NCI-H1694 treated with DMSO at 0.1 percent for 48 hours (cell line): ENCODE results near the gene ASS1.

ENCODE experiments used
- DNase-seq: peaks from one replicate; lab custom pipeline; 2025; lab: John Stamatoyannopoulos, UW

ASS1 gene

DNA sequence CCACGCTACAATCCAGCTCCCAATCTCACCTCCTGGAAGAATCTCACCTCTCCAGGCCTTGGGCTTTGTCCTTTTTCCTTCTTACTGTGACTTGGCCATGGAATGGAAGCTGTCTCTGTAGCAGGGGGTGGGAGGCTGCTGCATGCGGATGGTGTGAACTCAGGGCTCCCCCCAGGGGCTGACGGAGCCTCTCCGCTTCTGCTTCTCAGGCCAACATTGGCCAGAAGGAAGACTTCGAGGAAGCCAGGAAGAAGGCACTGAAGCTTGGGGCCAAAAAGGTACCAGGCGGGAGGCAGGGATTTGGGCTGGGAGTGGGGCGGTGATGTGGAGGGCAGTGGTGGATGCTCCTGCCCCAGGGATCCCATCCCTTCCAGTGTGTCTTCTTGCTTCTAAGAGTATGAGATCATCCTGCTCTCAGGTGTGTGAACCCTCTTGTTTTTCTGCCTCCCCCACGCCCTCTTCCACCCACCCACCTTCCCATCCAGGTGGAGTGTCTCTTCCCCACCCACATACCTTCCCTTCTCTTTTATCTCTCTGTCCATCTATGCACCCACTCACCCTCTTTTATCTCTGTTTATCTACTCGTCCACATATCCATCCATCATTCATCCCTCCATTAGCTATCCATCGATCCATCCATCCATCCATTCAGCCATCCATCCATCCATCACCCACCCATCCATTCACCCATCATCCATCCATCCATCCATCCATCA, 9.5 kb downstream of the ASS1 start:
- no peak for DNase-seq

DNA sequence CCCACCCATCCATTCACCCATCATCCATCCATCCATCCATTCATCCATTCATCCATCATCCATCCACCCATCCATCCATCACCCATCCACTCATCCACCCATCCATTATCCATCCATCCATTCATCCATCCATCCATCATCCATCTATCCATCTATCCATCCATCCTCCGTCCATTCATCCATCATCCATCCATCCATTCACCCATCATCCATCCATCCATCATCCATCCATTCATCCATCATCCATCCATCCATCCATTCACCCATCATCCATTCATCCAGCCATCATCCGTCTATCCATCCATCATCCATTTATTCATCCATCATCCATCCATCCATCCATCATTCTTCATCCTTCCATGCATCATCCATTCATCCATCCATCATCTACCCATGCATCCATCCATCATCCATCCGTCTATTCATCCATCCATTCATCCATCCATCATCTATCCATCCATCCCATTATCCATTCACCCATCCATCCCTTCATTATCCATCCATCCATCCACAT, 10.1 kb downstream of the ASS1 start:
- DNase-seq: no peak

DNA sequence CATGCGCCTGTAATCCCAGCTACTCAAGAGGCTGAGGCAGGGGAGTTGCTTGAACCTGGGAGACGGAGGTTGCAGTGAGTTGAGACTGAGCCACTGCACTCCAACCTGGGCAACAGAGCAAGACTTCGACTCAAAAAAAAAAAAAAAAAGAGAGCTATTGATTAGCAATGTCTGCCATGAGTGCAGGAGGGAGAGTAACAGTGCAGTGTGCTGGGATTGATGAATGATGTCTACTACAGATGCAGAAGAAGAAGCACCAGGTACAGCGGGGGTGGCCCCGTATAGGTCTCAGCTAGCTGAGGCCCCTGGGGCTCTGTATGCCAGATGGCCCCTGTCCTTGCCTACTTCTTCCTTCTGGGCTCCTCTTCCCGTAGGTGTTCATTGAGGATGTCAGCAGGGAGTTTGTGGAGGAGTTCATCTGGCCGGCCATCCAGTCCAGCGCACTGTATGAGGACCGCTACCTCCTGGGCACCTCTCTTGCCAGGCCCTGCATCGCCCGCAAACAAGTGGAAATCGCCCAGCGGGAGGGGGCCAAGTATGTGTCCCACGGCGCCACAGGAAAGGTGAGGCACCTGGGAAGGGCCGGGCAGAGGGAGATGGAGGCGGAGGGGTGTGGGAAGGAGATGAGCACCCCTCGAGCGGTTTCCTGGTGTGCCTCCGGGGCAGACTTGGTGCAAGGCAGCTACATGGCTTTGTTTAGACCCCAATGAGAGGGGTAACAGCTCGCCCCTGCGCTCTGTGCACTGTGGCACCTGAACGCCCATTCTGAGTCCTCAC, 13.5 kb downstream of the ASS1 start:
- no peak for DNase-seq

DNA sequence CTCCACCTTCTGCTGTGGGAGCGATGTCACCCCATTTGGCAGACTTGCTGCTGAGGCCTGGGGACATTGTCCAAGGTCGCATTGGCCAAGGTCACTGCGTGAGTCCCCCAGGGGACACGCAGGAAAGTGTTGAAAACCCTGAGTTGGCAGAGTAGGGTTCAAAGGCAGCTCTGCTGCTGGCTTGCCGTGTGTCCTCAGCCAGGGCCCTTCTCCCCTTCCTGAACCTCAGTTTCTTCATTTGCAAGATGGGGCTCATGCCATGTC, 14.0 kb downstream of the ASS1 start:
- DNase-seq: no peak

DNA sequence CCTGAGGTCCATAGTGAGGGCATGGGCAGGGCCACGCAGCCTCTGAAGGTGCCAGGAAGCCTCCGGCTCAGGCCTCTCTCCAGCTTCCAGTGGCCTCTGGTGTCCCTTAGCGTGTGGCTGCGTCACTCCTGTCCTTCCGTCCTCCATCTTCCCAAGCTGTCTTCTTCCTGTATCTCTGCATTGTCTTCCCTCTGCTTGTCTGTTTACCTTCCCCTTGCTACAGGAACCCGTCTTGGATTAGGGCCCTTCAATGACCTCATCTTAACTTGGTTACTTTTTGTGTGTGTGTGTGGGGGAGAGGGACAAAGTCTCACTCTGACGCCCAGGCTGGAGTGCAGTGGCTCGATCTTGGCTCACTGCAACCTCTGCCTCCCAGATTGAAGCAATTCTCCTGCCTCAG, 14.4 kb downstream of the ASS1 start:
- no peak for DNase-seq

DNA sequence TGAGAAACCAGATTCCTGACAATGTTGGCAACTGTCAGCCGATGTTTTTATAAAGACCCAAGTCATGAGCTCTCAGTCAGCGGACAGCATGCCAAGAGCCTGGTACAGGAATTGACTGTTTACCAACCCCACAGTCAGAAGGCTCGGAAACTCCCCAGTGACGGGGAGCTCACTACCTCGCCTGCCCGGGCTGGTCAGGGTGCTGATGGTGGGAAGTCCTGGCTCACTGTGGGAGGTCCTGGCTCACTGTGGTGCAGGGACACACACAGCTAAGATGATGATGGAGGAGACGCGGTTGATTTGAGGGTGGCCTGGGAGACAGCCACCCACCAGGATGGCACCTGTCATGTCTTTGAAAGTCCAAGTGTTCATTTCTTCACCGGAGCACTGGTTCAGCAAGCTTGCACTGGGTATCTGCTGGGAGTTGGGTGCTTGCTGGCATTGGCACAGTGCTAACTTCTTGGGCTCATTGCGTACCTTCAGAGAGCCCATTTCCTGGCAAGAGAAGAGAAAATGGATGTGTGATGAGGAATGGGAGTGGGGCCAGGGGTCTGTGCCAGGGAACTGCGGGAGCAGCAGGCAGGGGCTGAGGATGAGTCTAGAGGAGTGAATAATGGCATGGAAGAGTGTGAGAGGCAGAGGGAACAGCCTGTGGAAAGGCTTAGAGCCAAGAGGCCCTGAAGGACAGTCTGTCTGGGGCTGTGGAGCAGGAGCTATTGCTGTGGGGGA, 15.3 kb downstream of the ASS1 start:
- no peak for DNase-seq

DNA sequence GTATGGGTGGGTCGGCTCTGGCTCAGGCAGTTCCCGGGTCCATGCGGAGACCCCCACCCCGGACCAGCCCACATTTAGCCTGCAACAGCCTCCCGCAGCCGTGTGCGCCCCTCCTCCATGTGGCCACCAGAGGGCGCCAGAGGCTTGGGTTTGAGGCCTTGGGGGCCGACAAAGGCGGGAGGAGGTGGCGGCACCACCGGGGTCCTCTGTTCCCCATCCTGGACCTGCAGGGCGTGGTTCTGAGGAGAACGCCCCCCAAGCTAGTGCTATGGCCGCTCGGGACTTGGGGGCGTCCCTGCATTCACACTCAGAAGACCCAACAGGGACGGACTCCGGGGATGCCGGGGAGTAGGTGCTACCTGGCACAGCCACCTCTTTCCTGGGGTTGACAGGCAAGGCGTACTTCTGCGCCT, 16.5 kb downstream of the ASS1 start:
- peak; percentile 23 for DNase-seq

DNA sequence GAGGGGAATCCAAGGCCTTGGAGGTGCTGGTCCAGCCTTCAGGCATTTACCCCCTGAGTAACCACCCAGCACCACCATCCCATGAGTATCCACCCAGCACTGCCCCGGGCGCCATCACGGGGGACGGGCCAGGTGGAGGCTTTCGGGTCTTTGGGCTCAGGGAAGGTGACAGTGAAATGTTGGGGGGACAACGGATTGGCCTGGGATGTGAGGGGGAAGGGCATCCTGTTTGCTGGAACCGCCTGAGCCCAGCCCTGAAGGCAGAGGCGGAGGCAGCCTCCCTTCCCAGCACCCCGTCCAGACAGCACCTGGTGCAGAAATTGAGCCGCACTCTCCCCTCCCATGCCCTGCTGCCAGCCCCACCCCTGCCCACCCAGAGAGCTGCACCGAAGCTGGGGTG, 17.0 kb downstream of the ASS1 start:
- no peak for DNase-seq

DNA sequence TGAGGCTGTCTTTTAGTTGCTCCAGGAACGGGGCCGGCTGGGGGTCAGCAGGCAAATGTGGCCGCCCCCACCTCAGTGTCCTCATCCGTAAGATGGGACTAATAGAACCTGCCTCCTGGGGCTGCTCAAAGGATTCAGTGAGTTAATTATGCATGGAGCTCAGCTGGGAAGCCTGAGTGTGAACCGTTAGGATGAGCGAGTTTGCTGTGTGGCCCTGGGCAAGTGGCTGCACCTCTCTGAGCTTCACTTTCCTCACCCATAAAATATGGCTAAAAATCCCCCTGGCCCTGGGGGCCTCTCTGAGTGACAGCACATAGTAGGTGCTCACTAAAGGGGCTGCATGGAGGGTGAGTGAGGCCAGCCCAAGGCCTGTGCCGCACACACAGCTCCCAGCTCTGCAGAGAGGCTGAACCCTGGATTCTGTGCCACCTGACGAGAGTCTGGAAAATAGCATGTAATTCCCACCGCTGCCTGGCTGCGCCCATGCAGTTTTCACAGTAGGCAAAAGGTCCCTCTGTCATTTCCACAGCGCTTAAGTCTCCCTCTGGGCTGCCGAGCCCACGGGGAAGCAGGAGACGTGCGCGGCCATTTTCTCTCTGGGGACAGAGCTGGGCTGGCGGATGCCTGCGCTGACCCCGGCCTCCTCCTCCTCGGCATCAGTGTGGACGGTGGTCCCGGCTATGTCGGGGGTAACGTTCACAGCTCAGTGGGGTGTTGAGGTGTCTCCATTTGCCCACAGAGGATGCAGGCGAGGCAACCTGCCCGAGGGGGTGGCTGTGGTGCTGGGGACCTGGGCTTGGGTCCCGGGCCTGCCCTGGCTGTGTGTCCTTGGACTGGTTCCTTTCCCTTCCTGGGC, 18.2 kb downstream of the ASS1 start:
- no peak for DNase-seq

DNA sequence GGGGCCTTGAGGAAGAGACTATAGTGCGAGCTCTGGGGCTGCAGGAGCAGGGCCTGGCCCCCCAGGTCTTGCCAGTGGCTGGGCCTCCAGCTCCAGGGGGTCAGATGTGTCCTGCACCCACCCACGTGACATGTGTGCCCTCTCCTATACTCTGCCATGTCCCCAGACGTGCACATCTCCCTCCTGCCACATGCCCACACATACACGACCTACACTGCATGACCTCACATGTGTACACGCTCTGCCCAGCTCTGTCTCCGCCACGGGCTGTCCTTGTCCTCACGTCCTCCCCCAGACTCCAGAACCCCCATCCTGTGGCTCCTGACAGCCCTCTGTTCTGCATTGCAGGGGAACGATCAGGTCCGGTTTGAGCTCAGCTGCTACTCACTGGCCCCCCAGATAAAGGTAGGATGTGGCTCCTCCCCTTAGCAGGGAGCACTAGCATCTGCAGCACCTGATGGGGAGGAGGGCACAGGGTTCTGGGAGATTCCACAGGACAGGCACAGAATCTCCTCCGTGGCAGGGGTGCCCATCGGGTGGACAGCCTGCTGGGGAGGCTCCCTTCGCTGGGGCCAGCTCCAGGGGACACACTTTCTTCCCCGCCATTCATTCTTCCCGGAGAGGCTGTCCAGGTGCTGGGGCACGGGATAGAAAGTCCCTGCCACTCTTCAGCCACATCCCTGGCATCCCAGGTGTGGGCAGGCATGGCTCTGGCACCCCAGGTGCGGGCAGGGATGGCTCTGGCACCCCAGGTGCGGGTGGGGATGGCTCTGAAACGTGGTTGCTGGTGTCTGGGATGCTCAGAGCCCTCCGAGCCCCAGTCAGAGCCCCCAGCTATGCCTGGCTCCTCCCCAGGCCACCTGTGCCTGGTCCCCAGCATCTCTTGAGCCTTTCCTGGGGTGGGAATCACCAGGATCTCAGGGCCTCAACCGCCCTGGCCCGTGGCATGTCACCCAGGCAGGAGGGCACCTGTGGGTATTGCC, 19.3 kb downstream of the ASS1 start:
- no peak for DNase-seq

DNA sequence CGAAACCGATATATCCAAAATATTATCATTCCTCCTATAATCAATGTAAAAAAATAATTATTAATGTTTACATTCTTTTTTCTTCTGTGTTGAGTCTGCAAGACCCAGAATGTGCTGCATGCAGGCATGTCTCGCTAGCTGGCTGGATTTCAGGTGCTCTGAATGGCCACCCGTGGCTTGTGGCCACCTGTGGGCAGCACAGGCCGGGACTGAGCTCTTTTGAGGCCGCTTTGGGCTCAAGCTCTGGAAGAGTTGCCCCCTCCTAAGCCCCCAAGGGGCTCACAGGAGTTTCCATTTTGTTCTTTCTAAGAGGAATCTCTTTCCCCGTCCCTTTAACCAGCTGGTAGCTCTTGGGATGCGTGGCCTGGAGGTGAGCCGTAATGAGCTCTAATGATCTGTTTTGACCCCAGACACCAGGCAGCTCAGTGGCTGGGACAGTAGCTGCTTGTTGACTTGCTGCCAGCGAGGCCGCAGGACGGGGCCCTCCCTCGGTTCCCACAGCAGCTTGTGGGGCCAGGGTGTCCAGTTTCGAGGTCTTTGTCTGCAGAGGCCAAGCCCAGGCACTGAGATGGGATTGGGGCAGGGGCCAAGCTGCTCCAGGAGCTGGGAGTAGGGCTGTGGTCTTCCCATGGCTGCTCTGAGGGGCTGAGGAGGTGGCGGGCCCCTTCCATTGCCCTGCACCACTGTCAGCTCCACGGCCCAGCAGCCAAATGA, 20.8 kb downstream of the ASS1 start:
- DNase-seq: no peak

DNA sequence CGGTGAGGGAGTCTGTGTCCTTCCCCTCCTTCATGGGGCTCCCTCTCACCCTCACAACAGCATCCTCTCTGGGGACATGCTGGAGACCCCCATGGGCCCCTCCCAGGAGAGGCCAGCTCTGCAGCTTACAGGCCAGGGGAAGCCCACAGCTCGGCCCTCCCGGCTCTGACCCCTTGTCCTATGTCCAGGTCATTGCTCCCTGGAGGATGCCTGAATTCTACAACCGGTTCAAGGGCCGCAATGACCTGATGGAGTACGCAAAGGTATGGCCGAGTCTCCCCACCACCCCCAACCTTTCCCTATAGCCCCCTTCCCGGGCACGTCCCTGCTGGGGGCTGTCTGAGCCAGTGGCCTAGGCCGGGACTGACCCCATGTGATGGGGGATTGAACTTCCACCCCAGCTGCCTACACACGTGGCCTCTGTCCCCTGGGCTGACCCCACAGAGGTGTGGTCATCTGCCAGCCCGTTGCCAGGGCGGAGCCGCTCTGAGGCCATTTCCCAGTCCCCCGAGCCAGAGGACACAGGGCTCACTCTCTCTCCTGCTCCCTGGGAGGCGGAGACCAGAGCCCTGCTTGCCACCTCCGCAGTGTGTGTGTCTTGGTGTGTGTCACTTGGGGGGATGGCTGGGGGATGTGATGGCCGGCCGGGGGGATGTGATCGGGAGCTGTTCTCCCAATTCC, 21.9 kb downstream of the ASS1 start:
- no peak for DNase-seq

DNA sequence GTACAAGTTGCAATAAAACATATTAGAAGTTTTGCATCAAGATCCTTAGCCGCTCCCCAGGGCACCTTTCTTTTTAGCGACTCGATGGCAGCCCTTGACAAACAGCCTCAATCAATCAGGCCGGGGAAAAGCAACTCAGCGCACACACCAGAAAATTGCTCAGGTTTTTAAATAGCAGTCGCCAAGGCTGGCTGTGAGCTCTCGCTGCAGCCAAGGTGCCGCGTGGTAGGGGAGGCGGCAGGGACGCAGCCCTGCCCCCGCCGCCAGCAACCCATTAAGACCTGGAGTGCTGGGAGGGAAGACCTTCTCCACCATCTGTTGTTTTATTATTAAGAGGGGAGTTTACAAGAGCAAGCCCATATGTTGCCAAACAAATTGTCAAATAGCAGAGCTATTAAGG, 22.6 kb downstream of the ASS1 start:
- peak; percentile 87 for DNase-seq

DNA sequence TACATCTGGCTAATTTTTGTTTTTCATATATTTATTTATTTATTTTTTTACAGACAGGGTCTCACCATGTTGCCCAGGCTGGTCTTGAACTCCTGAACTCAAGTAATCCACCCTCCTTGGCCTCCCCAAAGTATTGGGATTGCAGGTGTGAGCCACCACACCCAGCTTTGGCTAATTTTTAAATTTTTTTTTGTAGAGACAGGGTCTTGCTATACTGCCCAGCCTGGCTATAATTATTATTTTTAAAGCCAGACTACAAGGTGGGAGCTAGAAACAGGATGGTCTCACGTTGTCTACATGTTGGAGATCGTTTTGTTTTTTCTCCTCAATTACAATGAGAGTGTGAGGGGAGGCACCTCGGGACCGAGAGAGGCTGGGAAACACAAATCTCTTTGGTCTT, 23.8 kb downstream of the ASS1 start:
- DNase-seq: no peak

DNA sequence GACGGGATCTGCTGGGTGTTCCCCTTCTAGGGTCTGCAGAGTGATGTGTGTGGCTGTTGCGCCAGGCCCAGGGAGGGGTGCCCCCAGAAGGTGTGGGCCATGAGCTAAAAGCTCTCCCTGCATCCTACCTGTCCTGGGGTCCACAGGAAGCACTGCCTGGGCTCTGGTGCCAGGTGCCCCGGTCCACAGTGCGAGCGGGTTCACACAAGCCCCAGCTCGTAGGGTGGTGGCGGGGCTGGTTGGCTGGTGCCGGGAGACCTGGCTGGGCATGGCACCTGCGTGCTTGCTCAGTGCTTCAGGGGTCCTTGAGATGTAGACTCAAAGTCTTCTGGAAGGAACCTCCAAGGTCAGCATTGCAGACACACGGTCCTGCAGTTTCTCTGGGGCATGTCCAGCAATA, 25.5 kb downstream of the ASS1 start:
- DNase-seq: no peak

DNA sequence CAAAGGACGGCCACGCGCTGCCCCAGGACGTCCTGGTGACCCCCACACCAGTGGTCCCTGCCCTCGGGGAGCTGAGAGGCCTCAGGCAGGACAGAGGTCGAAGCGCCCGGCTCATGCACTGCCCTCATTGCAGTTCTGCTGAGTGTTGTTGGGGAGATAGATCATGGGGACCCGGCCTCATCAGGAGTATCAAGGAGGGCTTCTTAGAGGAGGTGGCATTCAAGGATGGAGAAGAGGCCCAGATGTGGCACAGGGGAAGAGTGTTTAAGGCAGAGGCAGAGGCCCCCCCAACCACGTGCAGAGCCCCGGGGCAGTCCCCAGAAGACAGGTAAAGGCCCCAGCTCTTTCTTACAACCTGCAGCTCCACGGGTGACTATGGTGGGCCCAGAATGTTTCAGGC, 26.2 kb downstream of the ASS1 start:
- no peak for DNase-seq

DNA sequence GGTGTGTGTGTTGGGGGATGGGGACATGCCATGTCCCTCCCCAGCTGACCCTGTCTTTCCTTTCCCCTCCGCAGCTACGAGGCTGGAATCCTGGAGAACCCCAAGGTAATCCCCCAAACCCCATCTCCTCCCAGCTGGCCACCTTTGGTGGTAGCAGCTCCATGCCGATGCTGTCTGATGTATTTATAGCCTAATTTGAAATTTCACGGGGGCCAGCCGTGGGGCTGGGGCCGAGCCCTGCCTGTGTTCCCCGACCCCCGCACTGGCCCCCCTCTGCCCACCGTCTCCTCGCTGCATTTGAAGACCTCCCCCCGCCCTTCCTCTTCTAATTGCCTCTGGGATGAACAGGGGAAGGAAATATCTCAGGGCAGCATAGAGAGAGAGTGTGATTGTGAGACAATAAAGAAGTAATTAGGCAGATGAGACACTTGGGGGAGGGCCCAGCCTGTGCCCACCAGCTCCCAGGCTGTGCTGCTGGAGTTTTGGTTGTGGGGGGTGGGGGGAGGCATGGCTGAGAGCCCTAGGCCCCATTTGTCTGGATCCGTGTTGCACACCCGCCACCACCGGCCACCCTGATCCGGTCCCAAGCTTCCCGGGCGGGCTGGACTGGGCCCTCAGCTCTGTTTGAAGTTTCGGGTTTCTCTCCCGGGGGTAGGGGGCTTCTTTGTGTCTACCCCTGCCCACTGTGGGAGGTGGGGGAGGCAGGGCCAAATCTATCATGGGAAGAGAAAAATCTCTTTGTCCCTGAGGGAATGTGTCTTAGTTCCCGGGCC, 26.8 kb downstream of the ASS1 start:
- DNase-seq: no peak

DNA sequence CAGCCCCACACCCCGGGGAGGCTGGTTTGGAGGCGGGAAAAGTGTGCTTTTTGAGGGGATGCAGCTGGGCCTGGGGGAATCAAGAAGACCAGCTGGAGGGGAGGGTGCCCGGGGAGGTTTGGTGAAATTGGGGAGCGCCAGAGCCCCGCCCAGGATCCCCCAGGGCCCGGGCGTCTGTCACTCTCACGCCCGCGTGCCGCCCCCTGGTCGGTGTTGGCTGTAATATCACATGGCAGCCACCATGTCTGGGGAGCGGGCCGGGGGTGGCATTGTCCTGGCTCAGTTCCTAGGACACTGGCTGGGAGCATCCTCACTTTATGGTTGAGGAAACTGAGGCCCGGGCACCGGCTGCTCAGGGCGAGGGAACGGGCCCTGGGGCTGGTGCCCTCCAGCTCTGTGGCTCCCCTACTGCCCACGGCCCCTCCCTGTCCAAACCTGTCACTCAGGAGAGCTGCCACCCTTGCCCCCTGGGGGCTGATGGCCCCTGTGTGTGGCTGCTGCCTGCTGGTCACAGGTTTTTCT, 27.5 kb downstream of the ASS1 start:
- no peak for DNase-seq

DNA sequence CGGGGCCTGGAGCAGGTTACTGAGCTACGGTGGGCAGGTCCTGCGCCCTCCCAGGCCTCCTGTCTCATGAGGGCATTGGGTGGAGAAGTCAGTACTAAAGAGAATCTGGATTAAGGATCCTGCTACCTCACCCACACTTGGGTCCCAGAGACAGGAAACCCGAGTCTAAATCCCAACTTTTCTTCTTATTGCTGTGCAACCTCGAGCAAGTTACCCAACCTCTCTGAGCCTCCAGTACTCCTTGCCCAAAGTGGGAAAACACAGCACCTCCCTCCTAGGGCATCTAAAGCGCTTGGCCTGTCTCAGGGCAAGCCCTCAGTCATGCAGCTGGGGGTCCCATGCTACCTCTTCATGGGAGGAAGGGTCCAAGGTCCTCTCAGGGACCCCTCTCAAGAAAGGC, 28.2 kb downstream of the ASS1 start:
- no peak for DNase-seq
